Lung (tissue), 12 donors: ENCODE results near the gene STEAP1B. TPM values are rescaled to one million over a fixed set of nuclear protein-coding genes. Genes with fewer than 3 reads are reported as not detected.

Source experiments
- ATAC-seq: fragments of 200-7000 bp; cut with Tn5 transposase; one replicate; pipeline ENCODE4 v1.9.1; 2020; ENCODE audit warnings: moderate number of reproducible peaks; ENCODE audit not compliant: insufficient read depth, low FRiP score
- DNase-seq, 3 donors: peaks; one replicate each; pipeline ENCODE4 v3.0.0-alpha.2; 2013 to 2017
- H3K27ac ChIP-seq, 2 donors: one replicate each; pipeline ENCODE4 v1.5.1; 2013; ENCODE audit warnings: mild to moderate bottlenecking in 2 of 2, moderate library complexity in 2 of 2, control low read depth in 1 of 2, inconsistent platforms in 1 of 2, low read depth in 1 of 2, low read length in 1 of 2
- H3K27me3 ChIP-seq, 3 donors: one replicate each; pipeline ENCODE4 v1.5.1; 2013; ENCODE audit warnings: low read length in 2 of 3; ENCODE audit not compliant: control insufficient read depth in 3 of 3, insufficient read depth in 3 of 3
- H3K36me3 ChIP-seq, 4 donors: one replicate each; pipeline ENCODE4 v1.5.1; 2013; ENCODE audit warnings: low read length in 4 of 4, mild to moderate bottlenecking in 1 of 4, moderate library complexity in 1 of 4; ENCODE audit not compliant: control insufficient read depth in 4 of 4, insufficient read depth in 4 of 4
- H3K4me1 ChIP-seq, 5 donors: one replicate each; pipeline ENCODE4 v1.5.1; 2013; ENCODE audit warnings: low read length in 5 of 5, mild to moderate bottlenecking in 2 of 5, moderate library complexity in 1 of 5; ENCODE audit not compliant: control insufficient read depth in 5 of 5, insufficient read depth in 5 of 5
- H3K4me3 ChIP-seq: one replicate; pipeline ENCODE4 v1.5.1; 2013; ENCODE audit warnings: mild to moderate bottlenecking, control low read depth, moderate library complexity
- H3K9ac ChIP-seq, 2 donors: one replicate each; pipeline ENCODE4 v1.5.1; 2013; ENCODE audit warnings: low read length in 2 of 2, control low read depth in 1 of 2; ENCODE audit not compliant: insufficient read depth in 1 of 2
- H3K9me3 ChIP-seq, 4 donors: one replicate each; pipeline ENCODE4 v1.5.1; 2013; ENCODE audit warnings: low read length in 3 of 4, mild to moderate bottlenecking in 1 of 4, moderate library complexity in 1 of 4; ENCODE audit not compliant: control insufficient read depth in 4 of 4, insufficient read depth in 3 of 4
- WGBS, 2 donors: extraction: QIAGEN DNeasy Blood & Tissue Kit; methylation state at CpG; one replicate each; pipeline ENCODE4 v1.1.7; 2013; 5-methylcytosine and 5-hydroxymethylcytosine counted together
- polyA plus RNA-seq, 2 donors: library from polyadenylated mRNA; stranded (reverse); fragments of 200-250 nt; gene quantifications; one replicate each; pipeline ENCODE4 v1.2.1, GENCODE V29; 2013
- total RNA-seq, 2 donors: library from RNA; depleted of rRNA in 1 of 2; stranded (reverse); fragments of >200 nt in 1 of 2; gene quantifications; one replicate each; pipeline ENCODE4 v1.2.1, GENCODE V29; 2014 to 2021
- TF ChIP-seq, protein P1 (sequence below): IDR thresholded peaks from 2 replicates; pipeline ENCODE4 v1.5.1; 2012; ENCODE audit warnings: mild to moderate bottlenecking; ENCODE audit errors: control extremely low read depth, extremely low read depth
- donor health status: control.
- donor health status: control.
- donor health status: Bipolar disorder and iron deficiency.
- donor health status: healthy.
- donor health status: DM: yes; HTN: yes; CAD: no.

STEAP1B gene
- total and polyA plus RNA-seq, 4 donors, result 0.16 to 1.5 (median 0.96) TPM

DNA sequence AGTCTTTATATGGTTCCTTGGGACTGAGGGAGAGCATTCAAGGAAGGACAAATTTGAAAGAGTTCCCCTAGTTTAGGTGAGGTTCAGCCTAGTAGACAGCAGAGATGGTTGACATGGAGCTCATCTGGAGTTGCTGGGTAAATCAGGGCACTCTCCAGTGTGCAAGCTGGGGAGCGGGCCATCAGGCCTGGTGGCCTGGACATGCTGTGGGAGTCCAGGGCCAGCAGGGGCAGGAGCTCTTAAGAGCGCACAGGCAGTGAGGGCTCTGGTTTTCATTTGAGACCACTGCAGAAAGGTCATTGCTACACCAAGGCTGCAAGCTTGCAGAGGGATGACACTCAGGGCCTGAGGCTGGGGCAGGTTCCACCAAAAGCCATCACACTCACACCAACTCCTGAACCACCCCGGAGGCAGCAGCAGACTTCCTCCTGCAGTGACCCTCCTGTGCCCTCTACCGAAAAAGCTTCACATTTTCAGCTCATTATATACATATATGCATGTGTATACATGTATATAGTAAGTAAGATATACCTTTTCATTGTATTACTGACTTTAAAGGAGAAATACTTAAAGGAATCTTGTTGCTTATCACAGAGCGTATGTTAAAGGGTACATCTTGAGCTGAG, 39.5 kb downstream of the STEAP1B start:
- H3K36me3 ChIP-seq, result no peaks in the 10 kb centered on the region
- 83 to 95% methylated on average over 5 of the region's 5 CpGs for WGBS, 2 donors
- no peak for DNase-seq

DNA sequence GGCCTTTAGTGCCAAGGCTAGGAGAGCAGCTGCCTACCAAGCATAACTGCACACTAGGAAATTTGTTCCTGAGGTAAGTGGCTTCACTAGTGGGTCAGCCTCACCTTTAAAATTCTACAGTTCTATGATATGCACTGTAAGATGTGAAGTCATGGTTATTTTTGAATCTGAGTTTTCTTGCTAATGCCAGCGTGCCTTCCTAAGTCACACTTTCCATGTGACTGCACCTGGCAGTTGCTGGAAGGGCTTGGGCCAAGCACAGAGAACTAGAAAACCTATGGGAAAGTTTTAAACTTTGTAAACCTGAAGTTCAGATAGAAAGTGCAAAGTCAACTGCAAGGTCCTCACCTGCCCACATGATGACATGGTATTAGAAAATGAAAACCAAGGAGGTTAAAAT, 42.5 kb downstream of the STEAP1B start:
- DNase-seq (no peak), ATAC-seq (no peak)
- no peaks in the 10 kb centered on the region for H3K9me3 ChIP-seq
- no peak overlapping the region for H3K9ac ChIP-seq
- WGBS, 2 donors, result 85 to 95% methylated on average over 1 of the region's 1 CpG
- no peaks in the 10 kb centered on the region for H3K36me3 ChIP-seq
- H3K27ac ChIP-seq, result no peak overlapping the region
- no peak overlapping the region for H3K4me3 ChIP-seq
- no peaks in the 10 kb centered on the region for H3K4me1 ChIP-seq
- TF ChIP-seq, protein P1, sequence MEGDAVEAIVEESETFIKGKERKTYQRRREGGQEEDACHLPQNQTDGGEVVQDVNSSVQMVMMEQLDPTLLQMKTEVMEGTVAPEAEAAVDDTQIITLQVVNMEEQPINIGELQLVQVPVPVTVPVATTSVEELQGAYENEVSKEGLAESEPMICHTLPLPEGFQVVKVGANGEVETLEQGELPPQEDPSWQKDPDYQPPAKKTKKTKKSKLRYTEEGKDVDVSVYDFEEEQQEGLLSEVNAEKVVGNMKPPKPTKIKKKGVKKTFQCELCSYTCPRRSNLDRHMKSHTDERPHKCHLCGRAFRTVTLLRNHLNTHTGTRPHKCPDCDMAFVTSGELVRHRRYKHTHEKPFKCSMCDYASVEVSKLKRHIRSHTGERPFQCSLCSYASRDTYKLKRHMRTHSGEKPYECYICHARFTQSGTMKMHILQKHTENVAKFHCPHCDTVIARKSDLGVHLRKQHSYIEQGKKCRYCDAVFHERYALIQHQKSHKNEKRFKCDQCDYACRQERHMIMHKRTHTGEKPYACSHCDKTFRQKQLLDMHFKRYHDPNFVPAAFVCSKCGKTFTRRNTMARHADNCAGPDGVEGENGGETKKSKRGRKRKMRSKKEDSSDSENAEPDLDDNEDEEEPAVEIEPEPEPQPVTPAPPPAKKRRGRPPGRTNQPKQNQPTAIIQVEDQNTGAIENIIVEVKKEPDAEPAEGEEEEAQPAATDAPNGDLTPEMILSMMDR, result no peak
- H3K27me3 ChIP-seq, result no peaks in the 10 kb centered on the region

More for the DNA sequence above, 39.5 kb downstream of the STEAP1B start:
- ATAC-seq, result no peak
- no peak overlapping the region for H3K27ac ChIP-seq
- no peaks in the 10 kb centered on the region for H3K27me3 ChIP-seq
- no peaks in the 10 kb centered on the region for H3K9me3 ChIP-seq
- no peak overlapping the region for H3K9ac ChIP-seq
- TF ChIP-seq, protein P1, result no peak
- H3K4me1 ChIP-seq, result no peaks in the 10 kb centered on the region
- no peak overlapping the region for H3K4me3 ChIP-seq

GRCh38 chr7:22454446-22454845, 45.5 kb downstream of the STEAP1B start:
- H3K4me1 ChIP-seq, result peaks cover 0 to 3% (median 0%) of the 10 kb centered on the region in 5 donors
- H3K4me3 ChIP-seq, result no peak overlapping the region
- TF ChIP-seq, protein P1, result no peak
- DNase-seq, result no peak
- H3K36me3 ChIP-seq, result no peaks in the 10 kb centered on the region
- no peaks in the 10 kb centered on the region for H3K27me3 ChIP-seq
- no peak for ATAC-seq
- H3K27ac ChIP-seq, result no peak overlapping the region
- WGBS, 2 donors, result 86 to 93% methylated on average over 3 of the region's 3 CpGs
- H3K9ac ChIP-seq, result no peak overlapping the region
- H3K9me3 ChIP-seq, result no peaks in the 10 kb centered on the region
